ENCODE measurements around the gene TGM1. TPM values are rescaled to one million over a fixed set of nuclear protein-coding genes. Genes with fewer than 3 reads are reported as not detected.

Gene TGM1
- total and polyA plus RNA-seq, 10 of the 15 experiments (the other 5 are each of a cell fraction or from before 2014, with no cell fraction given): 0.05 to 5.9 (median 1.8) TPM

DNA sequence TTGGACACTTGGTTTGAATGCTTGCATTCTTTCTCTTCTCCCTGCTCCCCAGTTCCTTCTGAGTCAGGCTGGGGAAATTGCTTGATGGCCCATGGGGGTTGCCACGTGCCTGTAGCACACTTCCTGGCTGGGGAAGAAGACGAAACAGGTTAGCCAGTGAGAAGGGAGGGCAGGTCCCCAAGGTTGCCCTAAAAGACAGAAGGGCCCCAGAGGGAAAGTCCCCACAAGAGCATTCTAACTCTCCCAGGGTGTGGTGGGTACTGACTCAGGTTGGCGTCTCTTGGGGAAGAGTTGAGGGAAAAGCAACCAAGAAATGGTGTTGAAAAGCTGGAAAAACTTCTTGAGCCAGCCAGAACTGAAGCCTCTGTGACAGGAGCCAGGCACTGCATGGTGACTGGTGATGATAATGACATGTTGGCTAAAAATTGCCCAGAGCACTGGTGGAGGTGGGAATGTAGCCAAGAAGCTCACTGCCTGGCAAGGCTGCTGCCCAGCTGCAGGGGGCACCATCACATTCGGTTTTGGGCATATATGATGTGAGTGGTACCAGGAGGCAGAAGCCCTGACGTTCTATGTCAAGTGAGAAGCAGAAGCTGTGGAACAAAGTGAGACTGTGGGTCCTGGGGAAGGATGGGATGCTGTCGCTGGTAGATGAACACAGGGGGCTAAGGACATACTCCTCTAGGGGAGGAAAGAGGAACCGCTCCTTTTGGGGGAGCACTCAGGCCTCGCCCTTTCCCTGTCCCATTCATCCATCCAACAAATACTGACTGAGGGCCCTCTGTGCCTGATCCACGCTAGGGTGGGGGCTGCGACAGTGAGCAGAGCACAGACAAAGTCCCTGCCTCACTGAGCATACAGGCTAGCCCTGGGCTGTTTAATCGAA, 16.6 kb upstream of the TGM1 start (continued):
- no peak for TF ChIP-seq SP1 (IDR thresholded peaks at IDR 0.05; ENCODE audit: low read depth, low read length)
- peak; percentile 51 for TF ChIP-seq EED (IDR thresholded peaks at IDR 0.05; ENCODE audit: low read depth)
- 0 out of 2 replicates have a peak, but pooled peaks have one; percentile 37 for TF ChIP-seq NBN (IDR thresholded peaks at IDR 0.05)
- TF ChIP-seq SREBF1 (IDR thresholded peaks at IDR 0.05; ENCODE audit: low read length): no peak
- TF ChIP-seq TARDBP (IDR thresholded peaks at IDR 0.05; ENCODE audit: borderline replicate concordance): no peak
- TF ChIP-seq E2F4 (IDR thresholded peaks at IDR 0.05; ENCODE audit: low read depth, low read length): no peak

GRCh38 chr14:24278424-24278823, 15.4 kb upstream of the TGM1 start:
- Histone ChIP-seq H3K4me3 (no peak overlapping the region), H4K20me1 (ENCODE audit: control insufficient read depth, insufficient read depth) (no peaks in the 10 kb centered on the region), H3K27me3 (replicated peaks in 1 of 2; ENCODE audit: control insufficient read depth in 2 of 2, insufficient read depth in 2 of 2, low read length in 1 of 2) (no peaks in the 10 kb centered on the region), H3K4me1 (ENCODE audit: control insufficient read depth, insufficient read depth, low read length) (peaks cover 49% of the 10 kb centered on the region), H2AFZ (ENCODE audit: control insufficient read depth, low read depth, low read length) (no peak overlapping the region), H3K4me2 (ENCODE audit: control insufficient read depth, insufficient read depth) (no peak overlapping the region), H3K79me2 (ENCODE audit: control insufficient read depth, insufficient read depth, low read length) (peaks cover 2% of the 10 kb centered on the region; the same call in 1 of the 2 replicates), H3K36me3 (ENCODE audit: control insufficient read depth in 2 of 2, insufficient read depth in 2 of 2, low read length in 1 of 2) (no peaks in the 10 kb centered on the region), H3K9me3 (replicated peaks; ENCODE audit: control insufficient read depth, insufficient read depth, low read length) (no peaks in the 10 kb centered on the region; the same call in 2 of the 3 replicates), H3K27ac (ENCODE audit: control insufficient read depth, insufficient read depth) (peak overlapping the region; percentile 53; the same call in 1 of the 2 replicates), H3K9ac (ENCODE audit: control insufficient read depth, insufficient read depth, low read length) (no peak overlapping the region)
- in situ Hi-C loops (cut with MboI): no loop called here
- ChIA-PET CTCF (interaction anchor here (3.3 to 17.1 kb wide), 4 partner anchors 8 to 33 kb away, joined by 20 to 269 read pairs (median 148); partner anchors contain the start of genes CIDEB, DHRS1, NOP9 and RABGGTA), SMC1A (ENCODE audit: uncharacterized antibody, unreplicated experiment) (interaction anchor here (1.0 to 11.8 kb wide), 4 partner anchors 11 to 36 kb away, joined by 3 to 115 read pairs (median 20); partner anchors contain the start of genes DHRS1, NOP9 and TINF2), POLR2A (interaction anchor here (1.0 to 3.0 kb wide), 5 partner anchors 19 to 153 kb away, joined by 3 to 15 read pairs (median 4); partner anchors contain the start of gene TINF2), RAD21 (ENCODE audit: unreplicated experiment) (interaction anchor here (0.7 to 4.8 kb wide), 4 partner anchors 12 to 35 kb away, joined by 3 to 34 read pairs (median 20); partner anchors contain the start of gene TINF2)
- no peak for FAIRE-seq
- DNase-seq (ENCODE audit: low read depth, low spot score): no peak
- intact Hi-C loops (cut with micrococcal nuclease; ENCODE audit: unreplicated experiment): no loop called here
- BruUV-seq (replicated peaks): no TSS peak
- ATAC-seq: no peak
- WGBS (ENCODE audit: insufficient coverage, insufficient replicate concordance, low lambda C conversion rate, missing lambda C conversion rate): 96% methylated on average over 5 of the region's 5 CpGs
- TF ChIP-seq E4F1 (IDR thresholded peaks at IDR 0.05; ENCODE audit: borderline replicate concordance, partially characterized antibody): no peak
- TF ChIP-seq, protein P1, sequence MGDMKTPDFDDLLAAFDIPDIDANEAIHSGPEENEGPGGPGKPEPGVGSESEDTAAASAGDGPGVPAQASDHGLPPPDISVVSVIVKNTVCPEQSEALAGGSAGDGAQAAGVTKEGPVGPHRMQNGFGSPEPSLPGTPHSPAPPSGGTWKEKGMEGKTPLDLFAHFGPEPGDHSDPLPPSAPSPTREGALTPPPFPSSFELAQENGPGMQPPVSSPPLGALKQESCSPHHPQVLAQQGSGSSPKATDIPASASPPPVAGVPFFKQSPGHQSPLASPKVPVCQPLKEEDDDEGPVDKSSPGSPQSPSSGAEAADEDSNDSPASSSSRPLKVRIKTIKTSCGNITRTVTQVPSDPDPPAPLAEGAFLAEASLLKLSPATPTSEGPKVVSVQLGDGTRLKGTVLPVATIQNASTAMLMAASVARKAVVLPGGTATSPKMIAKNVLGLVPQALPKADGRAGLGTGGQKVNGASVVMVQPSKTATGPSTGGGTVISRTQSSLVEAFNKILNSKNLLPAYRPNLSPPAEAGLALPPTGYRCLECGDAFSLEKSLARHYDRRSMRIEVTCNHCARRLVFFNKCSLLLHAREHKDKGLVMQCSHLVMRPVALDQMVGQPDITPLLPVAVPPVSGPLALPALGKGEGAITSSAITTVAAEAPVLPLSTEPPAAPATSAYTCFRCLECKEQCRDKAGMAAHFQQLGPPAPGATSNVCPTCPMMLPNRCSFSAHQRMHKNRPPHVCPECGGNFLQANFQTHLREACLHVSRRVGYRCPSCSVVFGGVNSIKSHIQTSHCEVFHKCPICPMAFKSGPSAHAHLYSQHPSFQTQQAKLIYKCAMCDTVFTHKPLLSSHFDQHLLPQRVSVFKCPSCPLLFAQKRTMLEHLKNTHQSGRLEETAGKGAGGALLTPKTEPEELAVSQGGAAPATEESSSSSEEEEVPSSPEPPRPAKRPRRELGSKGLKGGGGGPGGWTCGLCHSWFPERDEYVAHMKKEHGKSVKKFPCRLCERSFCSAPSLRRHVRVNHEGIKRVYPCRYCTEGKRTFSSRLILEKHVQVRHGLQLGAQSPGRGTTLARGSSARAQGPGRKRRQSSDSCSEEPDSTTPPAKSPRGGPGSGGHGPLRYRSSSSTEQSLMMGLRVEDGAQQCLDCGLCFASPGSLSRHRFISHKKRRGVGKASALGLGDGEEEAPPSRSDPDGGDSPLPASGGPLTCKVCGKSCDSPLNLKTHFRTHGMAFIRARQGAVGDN (IDR thresholded peaks at IDR 0.05): no peak
- no peak for TF ChIP-seq YBX1 (IDR thresholded peaks at IDR 0.05)
- no peak for TF ChIP-seq HDAC2 (IDR thresholded peaks at IDR 0.05)
- no peak for TF ChIP-seq CHD2 (IDR thresholded peaks at IDR 0.05; ENCODE audit: borderline replicate concordance, low read depth, low read length)
- no peak for TF ChIP-seq MYC (IDR thresholded peaks at IDR 0.05; ENCODE audit: insufficient read depth, insufficient read length, insufficient replicate concordance, low read length, severe bottlenecking)
- no peak for TF ChIP-seq NFXL1 (IDR thresholded peaks at IDR 0.05; ENCODE audit: borderline replicate concordance)
- TF ChIP-seq RAD51 (IDR thresholded peaks at IDR 0.05): no peak
